Stimulated activated CD4-positive, alpha-beta T cell treated with anti-CD3 and anti-CD28 coated beads, Interleukin-4, amount 100 ng/mL, for 24 hours (primary cell): ENCODE data around the gene HP1BP3.
A peak's percentile ranks its signal among the peaks of the same experiment; 100 is the strongest.
"Not testable (repeated sequence)": the region's sequence is repeated elsewhere in the genome, so short reads cannot be mapped to it uniquely, and the experiment has no call there.

Experiments used
- DNase-seq: peaks from one replicate; pipeline ENCODE4 v3.0.0-alpha.2; 2020

Gene HP1BP3

GRCh38 chr1:20726932-20727745, 60.0 kb downstream of the HP1BP3 start:
- peak; percentile 3 for DNase-seq

GRCh38 chr1:20726118-20726911, 60.8 kb downstream of the HP1BP3 start:
- DNase-seq, result no peak

- DNase-seq, result no peak
These were observed 61.7 kb downstream of the HP1BP3 start for GRCh38 chr1:20725189-20726117.

- no peak for DNase-seq
These were observed 62.5 kb downstream of the HP1BP3 start for GRCh38 chr1:20724364-20725188.

GRCh38 chr1:20723537-20724363, 63.4 kb downstream of the HP1BP3 start:
- DNase-seq, result no peak

GRCh38 chr1:20723159-20723536, 64.0 kb downstream of the HP1BP3 start:
- no peak for DNase-seq

- DNase-seq, result no peak
These were observed 65.7 kb downstream of the HP1BP3 start for GRCh38 chr1:20721117-20722061.

GRCh38 chr1:20720631-20721091, 66.4 kb downstream of the HP1BP3 start:
- DNase-seq, result no peak

- DNase-seq, result no peak
These were observed 67.1 kb downstream of the HP1BP3 start for GRCh38 chr1:20719871-20720620.

GRCh38 chr1:20719261-20719660, 67.8 kb downstream of the HP1BP3 start:
- DNase-seq, result no peak

GRCh38 chr1:20718343-20718882, 68.7 kb downstream of the HP1BP3 start:
- DNase-seq, result not testable (repeated sequence)

GRCh38 chr1:20717452-20718342, 69.4 kb downstream of the HP1BP3 start, which contains the start of gene KIF17:
KIF17 (minus strand) TSS chr1:20718007; CDS start chr1:20717706, 301 bp downstream.
- peak; percentile 61 for DNase-seq

- DNase-seq, result no peak
These were observed 70.9 kb downstream of the HP1BP3 start for GRCh38 chr1:20716232-20716631.

- DNase-seq, result no peak
These were observed 71.7 kb downstream of the HP1BP3 start for GRCh38 chr1:20715406-20715805.

GRCh38 chr1:20713440-20713839, 73.7 kb downstream of the HP1BP3 start:
- DNase-seq, result no peak

- DNase-seq, result no peak
These were observed 74.9 kb downstream of the HP1BP3 start for GRCh38 chr1:20712215-20712577.
